Lower leg skin (tissue), 4 donors: ENCODE data around the gene WNT2B. TPM values are rescaled to one million over a fixed set of nuclear protein-coding genes. Genes with fewer than 3 reads are reported as not detected.

Experiments
- DNase-seq, 2 donors: peaks; one replicate each; pipeline ENCODE4 v3.0.0-alpha.2; 2019; ENCODE audit warnings: low spot score in 2 of 2
- H3K4me3 ChIP-seq: fragments of 200-600 bp; sonication (generic); 2 replicates; pipeline ENCODE4 v1.5.1; 2017; ENCODE audit warnings: mild to moderate bottlenecking, low read depth; ENCODE audit not compliant: poor library complexity, severe bottlenecking
- CTCF ChIP-seq, 3 donors: fragments of 450-650 bp; IDR thresholded peaks; one replicate each; pipeline ENCODE4 v1.5.1; 2016; ENCODE audit warnings: antibody characterized with exemption in 3 of 3, mild to moderate bottlenecking in 3 of 3, moderate library complexity in 2 of 3
- POLR2A ChIP-seq, 2 donors: fragments of 450-650 bp; IDR thresholded peaks; one replicate each; pipeline ENCODE4 v1.6.1; 2016 to 2017; ENCODE audit warnings: antibody characterized with exemption in 2 of 2, mild to moderate bottlenecking in 1 of 2, moderate library complexity in 1 of 2
- WGBS, 2 donors: methylation state at CpG; one replicate each; pipeline ENCODE4 v1.1.5; 2018; 5-methylcytosine and 5-hydroxymethylcytosine counted together
- intact Hi-C: fragments of 100-400 bp; cut with DNase I; formaldehyde crosslinking; loops from one replicate; pipeline ENCODE4 v1.15.0; 2023; ENCODE audit warnings: low total_unique reads
- total RNA-seq, 4 donors: library from RNA; depleted of rRNA; stranded (reverse); fragments of >200 nt; gene quantifications; one replicate each; pipeline ENCODE4 v1.1.0, GENCODE V29; 2016

Gene WNT2B
- total RNA-seq, 4 donors from 2014 or later, result 20.2 to 37.7 (median 23.4) TPM

DNA sequence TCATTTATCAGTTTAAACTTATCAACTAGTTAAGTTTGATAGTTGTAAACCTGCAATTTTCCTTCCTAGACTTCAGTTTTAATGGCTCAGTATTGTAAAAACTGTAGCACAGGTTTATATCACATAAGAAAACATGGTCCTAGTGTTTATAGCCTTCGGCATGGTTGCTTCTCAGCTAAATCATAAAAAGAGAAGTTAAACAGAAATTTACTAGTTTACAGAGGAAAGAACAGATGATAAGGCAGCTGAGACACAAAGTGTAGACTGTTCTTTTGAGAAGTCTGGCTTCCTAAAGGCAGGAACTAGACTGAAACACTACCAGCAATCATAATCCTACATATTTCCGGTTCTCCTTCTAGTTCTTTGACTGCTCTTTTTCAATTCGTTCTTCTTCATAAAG lies 39.8 kb downstream of the WNT2B start:
- DNase-seq, result no peak
- WGBS, 2 donors, result 83 to 90% methylated on average over 3 of the region's 3 CpGs
- H3K4me3 ChIP-seq, result no peak overlapping the region
- intact Hi-C loops, result no loop called here
- TF ChIP-seq CTCF (IDR thresholded peaks at IDR 0.05) (no peak), POLR2A (IDR thresholded peaks at IDR 0.05) (no peak)

DNA sequence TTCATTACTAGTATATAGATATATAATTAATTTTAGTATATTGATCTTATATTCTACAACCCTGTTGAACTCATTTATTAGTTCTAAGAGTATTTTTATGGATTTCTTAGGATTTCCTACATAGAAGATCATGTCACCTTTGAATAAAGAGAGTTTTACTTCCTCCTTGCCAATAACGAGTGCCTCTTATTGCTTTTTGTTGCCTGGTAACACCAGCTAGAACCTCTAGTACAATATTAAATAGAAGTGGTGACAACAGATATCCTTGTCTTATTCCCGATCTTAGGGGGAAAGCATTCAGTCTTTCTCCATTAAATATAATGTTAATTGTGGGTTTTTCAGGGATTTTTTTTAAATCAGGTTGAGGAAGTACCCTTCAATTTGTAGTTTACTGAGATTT lies 40.8 kb downstream of the WNT2B start:
- H3K4me3 ChIP-seq, result no peak overlapping the region
- DNase-seq, result no peak
- 87 to 89% methylated on average over 2 of the region's 2 CpGs for WGBS, 2 donors

DNA sequence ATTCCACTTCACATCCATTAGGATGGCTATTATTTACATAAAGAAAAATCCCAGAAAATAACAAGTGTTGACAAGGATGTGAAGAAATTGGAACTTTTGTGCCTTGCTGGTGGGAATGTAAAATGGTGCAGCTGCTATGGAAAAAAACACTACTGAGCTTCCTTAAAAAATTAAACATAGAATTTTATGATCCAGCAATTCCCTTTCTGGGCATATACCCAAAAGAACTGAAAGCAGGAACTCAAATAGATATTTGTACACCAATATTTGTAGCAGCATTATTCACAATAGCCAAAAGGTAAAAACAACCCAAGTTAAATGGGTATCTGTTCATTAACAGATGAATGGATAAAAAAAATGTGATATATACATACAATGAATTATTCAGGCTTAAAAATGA lies 45.6 kb downstream of the WNT2B start:
- no peak overlapping the region for H3K4me3 ChIP-seq
- no peak for DNase-seq
- no peak for TF ChIP-seq POLR2A (IDR thresholded peaks at IDR 0.05)
- no peak for TF ChIP-seq CTCF (IDR thresholded peaks at IDR 0.05)
- intact Hi-C loops, result no loop called here

More for the DNA sequence above, 40.8 kb downstream of the WNT2B start:
- TF ChIP-seq CTCF (IDR thresholded peaks at IDR 0.05) (no peak), POLR2A (IDR thresholded peaks at IDR 0.05) (no peak)
- intact Hi-C loops, result no loop called here

DNA sequence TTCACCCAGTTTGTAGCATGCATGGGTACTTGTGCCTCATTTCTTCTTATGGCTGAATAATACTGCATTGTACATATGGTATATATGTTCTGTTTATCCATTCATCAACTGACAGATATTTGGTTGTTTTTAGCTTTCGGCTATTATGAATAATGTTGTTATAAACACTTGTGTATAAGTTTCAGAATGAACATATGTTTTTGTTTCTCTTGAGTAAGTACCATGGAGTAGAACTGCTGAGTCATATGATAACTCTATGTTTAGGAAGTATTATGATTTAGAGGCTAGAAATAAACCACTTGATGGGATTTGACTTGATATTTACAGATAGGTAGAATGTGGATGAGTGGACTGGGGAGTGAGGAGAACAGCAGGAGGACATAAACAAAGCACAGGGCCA lies 48.6 kb downstream of the WNT2B start:
- TF ChIP-seq CTCF (IDR thresholded peaks at IDR 0.05) (no peak), POLR2A (IDR thresholded peaks at IDR 0.05) (no peak)
- H3K4me3 ChIP-seq, result no peak overlapping the region
- WGBS, 2 donors, result 74 to 75% methylated on average over 1 of the region's 1 CpG
- intact Hi-C loops, result no loop called here
- no peak for DNase-seq

DNA sequence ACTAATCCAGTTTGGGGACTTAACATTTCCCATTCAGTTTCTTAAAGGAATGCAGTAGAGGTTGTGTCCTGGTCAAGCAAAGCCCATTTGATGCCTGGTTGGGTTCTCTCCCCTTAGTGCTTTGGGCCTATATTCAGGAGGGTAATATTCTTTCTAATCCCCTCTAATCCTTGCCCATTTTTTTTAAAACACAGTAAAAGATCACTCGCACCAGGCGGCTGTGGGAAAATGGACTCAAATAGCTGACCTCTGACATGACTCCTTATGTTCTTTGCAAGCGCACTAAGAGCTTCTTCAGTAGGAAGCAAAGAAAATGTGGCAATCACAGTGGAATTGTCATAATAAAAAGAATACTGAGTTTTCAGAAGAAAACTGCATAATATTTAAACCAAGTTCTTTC lies 49.9 kb downstream of the WNT2B start:
- 92 to 93% methylated on average over 3 of the region's 3 CpGs for WGBS, 2 donors
- no peak for TF ChIP-seq CTCF (IDR thresholded peaks at IDR 0.05)
- TF ChIP-seq POLR2A (IDR thresholded peaks at IDR 0.05), result no peak
- no peak overlapping the region for H3K4me3 ChIP-seq
- intact Hi-C loops, result no loop called here
- no peak for DNase-seq

DNA sequence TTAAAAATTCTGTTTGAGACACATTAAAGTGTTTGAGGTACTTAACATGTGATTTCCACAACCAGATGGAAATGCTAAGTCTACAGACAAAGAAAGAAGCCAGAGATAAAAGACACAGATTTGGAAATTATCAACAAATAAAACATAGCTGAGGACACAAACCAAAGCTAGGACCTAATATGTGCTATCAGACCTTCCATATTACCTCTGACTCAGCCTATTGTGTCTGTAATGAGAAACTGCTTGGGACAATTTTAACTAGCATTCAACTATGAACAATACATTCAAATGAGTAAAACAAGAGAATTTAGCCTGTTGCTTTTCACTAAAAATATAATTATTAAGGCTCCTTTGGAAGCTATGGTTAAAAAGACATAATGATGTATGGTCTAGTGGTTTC lies 54.6 kb downstream of the WNT2B start:
- TF ChIP-seq POLR2A (IDR thresholded peaks at IDR 0.05) (no peak), CTCF (IDR thresholded peaks at IDR 0.05) (no peak)
- no peak overlapping the region for H3K4me3 ChIP-seq
- intact Hi-C loops, result no loop called here
- DNase-seq, result no peak
